DMS53 treated with DMSO at 0.1 percent for 48 hours (cell line): Measurements from ENCODE around the gene AHCY.

Experiments used
- DNase-seq: peaks from one replicate; lab custom pipeline; 2025; ENCODE audit not compliant: unreplicated experiment; lab: John Stamatoyannopoulos, UW

AHCY gene

GRCh38 chr20:34324541-34324940 is 21.4 kb upstream of the AHCY start:
- no peak for DNase-seq

GRCh38 chr20:34322267-34323105 is 19.3 kb upstream of the AHCY start:
- DNase-seq, result no peak

- DNase-seq, result no peak
These were observed 17.7 kb upstream of the AHCY start for GRCh38 chr20:34320861-34321260.

GRCh38 chr20:34318609-34319443 is 15.7 kb upstream of the AHCY start:
- no peak for DNase-seq

- DNase-seq, result peak; percentile 73
These were observed 13.2 kb upstream of the AHCY start for GRCh38 chr20:34316196-34316814.

GRCh38 chr20:34315236-34315635 is 12.1 kb upstream of the AHCY start:
- DNase-seq, result no peak

- DNase-seq, result peak; percentile 89
These were observed 9.5 kb upstream of the AHCY start for GRCh38 chr20:34312544-34313217.

GRCh38 chr20:34312024-34312460 is 8.9 kb upstream of the AHCY start:
- DNase-seq, result peak; percentile 10

GRCh38 chr20:34311118-34312023 is 8.2 kb upstream of the AHCY start:
- DNase-seq, result peak; percentile 87

- DNase-seq, result no peak
These were observed 7.4 kb upstream of the AHCY start for GRCh38 chr20:34310481-34311117.

GRCh38 chr20:34309691-34310090 is 6.5 kb upstream of the AHCY start:
- DNase-seq, result no peak

GRCh38 chr20:34305333-34306230 is 2.4 kb upstream of the AHCY start:
- no peak for DNase-seq

- no peak for DNase-seq
These were observed 838 bp downstream of the AHCY start for GRCh38 chr20:34302312-34302722.

- no peak for DNase-seq
These were observed 1.4 kb downstream of the AHCY start for GRCh38 chr20:34301587-34302311.

GRCh38 chr20:34300809-34301586 is 2.2 kb downstream of the AHCY start:
- DNase-seq, result no peak

- no peak for DNase-seq
These were observed 2.8 kb downstream of the AHCY start for GRCh38 chr20:34300256-34300806.
